ENCODE results near the gene MPLKIP.
"Not testable (repeated sequence)": the region's sequence is repeated elsewhere in the genome, so short reads cannot be mapped to it uniquely, and the experiment has no call there.

MPLKIP gene

GRCh38 chr7:40122100-40122939 is 12.1 kb downstream of the MPLKIP start:
- not testable (repeated sequence) for H3K9ac ChIP-seq (ENCODE audit: low read length); H3K79me2 ChIP-seq (ENCODE audit: control insufficient read depth, insufficient read depth, low read length); H2BK5ac ChIP-seq (ENCODE audit: low read length); DNase-seq; H4K5ac ChIP-seq (ENCODE audit: low read length); H3K36me3 ChIP-seq (ENCODE audit: control insufficient read depth, insufficient read depth, low read length); H3K27ac ChIP-seq (ENCODE audit: low read depth, low read length); H3K4ac ChIP-seq (ENCODE audit: low read depth, low read length); H3K79me1 ChIP-seq (ENCODE audit: low read length); H3K18ac ChIP-seq (ENCODE audit: low read length); H4K8ac ChIP-seq (ENCODE audit: low read depth, low read length); H3K4me2 ChIP-seq (ENCODE audit: low read length); H3K27me3 ChIP-seq (ENCODE audit: insufficient read depth, low read length, poor library complexity); H3K4me1 ChIP-seq (ENCODE audit: control insufficient read depth, low read depth, low read length); H2AK5ac ChIP-seq (ENCODE audit: low read length); H3K56ac ChIP-seq (ENCODE audit: low read length); H2BK120ac ChIP-seq (ENCODE audit: low read depth, low read length); H3K23ac ChIP-seq (ENCODE audit: low read length); H3K4me3 ChIP-seq (ENCODE audit: low read length); H2BK15ac ChIP-seq (replicated peaks; ENCODE audit: low read depth)
- WGBS (ENCODE audit: extremely low coverage, insufficient coverage, low lambda C conversion rate) = no CpG with 5 or more reads among the region's 14 CpGs

- Histone ChIP-seq H2AK5ac (ENCODE audit: low read length) (no peak overlapping the region), H3K4me2 (ENCODE audit: low read length) (no peak overlapping the region), H3K36me3 (ENCODE audit: control insufficient read depth, insufficient read depth, low read length) (no peaks in the 10 kb centered on the region), H3K18ac (ENCODE audit: low read length) (no peak overlapping the region), H3K9ac (ENCODE audit: low read length) (no peak overlapping the region), H3K4me1 (ENCODE audit: control insufficient read depth, low read depth, low read length) (no peaks in the 10 kb centered on the region), H2BK120ac (ENCODE audit: low read depth, low read length) (no peak overlapping the region), H3K79me2 (ENCODE audit: control insufficient read depth, insufficient read depth, low read length) (no peaks in the 10 kb centered on the region), H3K27me3 (ENCODE audit: insufficient read depth, low read length, poor library complexity) (no peaks in the 10 kb centered on the region), H2BK15ac (replicated peaks; ENCODE audit: low read depth) (no peak overlapping the region), H3K56ac (ENCODE audit: low read length) (no peak overlapping the region), H3K23ac (ENCODE audit: low read length) (no peak overlapping the region), H3K27ac (ENCODE audit: low read depth, low read length) (no peak overlapping the region), H3K4ac (ENCODE audit: low read depth, low read length) (no peak overlapping the region), H4K8ac (ENCODE audit: low read depth, low read length) (no peak overlapping the region), H4K5ac (ENCODE audit: low read length) (no peak overlapping the region), H3K79me1 (ENCODE audit: low read length) (no peaks in the 10 kb centered on the region), H3K4me3 (ENCODE audit: low read length) (no peak overlapping the region), H2BK5ac (ENCODE audit: low read length) (no peak overlapping the region)
- peak; percentile 86 for DNase-seq
- WGBS (ENCODE audit: extremely low coverage, insufficient coverage, low lambda C conversion rate) = no CpG with 5 or more reads among the region's 5 CpGs
Measured at GRCh38 chr7:40120020-40120419, 14.4 kb downstream of the MPLKIP start.

- H3K56ac ChIP-seq (ENCODE audit: low read length); H4K8ac ChIP-seq (ENCODE audit: low read depth, low read length); H3K4me1 ChIP-seq (ENCODE audit: control insufficient read depth, low read depth, low read length); H3K23ac ChIP-seq (ENCODE audit: low read length); H3K4me2 ChIP-seq (ENCODE audit: low read length); H2BK15ac ChIP-seq (replicated peaks; ENCODE audit: low read depth); H3K79me1 ChIP-seq (ENCODE audit: low read length); H3K27me3 ChIP-seq (ENCODE audit: insufficient read depth, low read length, poor library complexity); H3K27ac ChIP-seq (ENCODE audit: low read depth, low read length); H2BK120ac ChIP-seq (ENCODE audit: low read depth, low read length); H2AK5ac ChIP-seq (ENCODE audit: low read length); H3K79me2 ChIP-seq (ENCODE audit: control insufficient read depth, insufficient read depth, low read length); H3K18ac ChIP-seq (ENCODE audit: low read length); H3K4ac ChIP-seq (ENCODE audit: low read depth, low read length); H3K9ac ChIP-seq (ENCODE audit: low read length); DNase-seq; H3K4me3 ChIP-seq (ENCODE audit: low read length); H2BK5ac ChIP-seq (ENCODE audit: low read length); H3K36me3 ChIP-seq (ENCODE audit: control insufficient read depth, insufficient read depth, low read length); H4K5ac ChIP-seq (ENCODE audit: low read length): not testable (repeated sequence)
- no CpG with 5 or more reads among the region's 7 CpGs for WGBS (ENCODE audit: extremely low coverage, insufficient coverage, low lambda C conversion rate)
Measured at GRCh38 chr7:40118201-40118600, 16.2 kb downstream of the MPLKIP start.

- no CpG with 5 or more reads among the region's 9 CpGs for WGBS (ENCODE audit: extremely low coverage, insufficient coverage, low lambda C conversion rate)
- H3K4me3 ChIP-seq (ENCODE audit: low read length); H3K79me2 ChIP-seq (ENCODE audit: control insufficient read depth, insufficient read depth, low read length); H2BK5ac ChIP-seq (ENCODE audit: low read length); H2AK5ac ChIP-seq (ENCODE audit: low read length); H2BK15ac ChIP-seq (replicated peaks; ENCODE audit: low read depth); H3K56ac ChIP-seq (ENCODE audit: low read length); H3K23ac ChIP-seq (ENCODE audit: low read length); H3K36me3 ChIP-seq (ENCODE audit: control insufficient read depth, insufficient read depth, low read length); H3K4ac ChIP-seq (ENCODE audit: low read depth, low read length); H3K27me3 ChIP-seq (ENCODE audit: insufficient read depth, low read length, poor library complexity); H3K79me1 ChIP-seq (ENCODE audit: low read length); H3K4me1 ChIP-seq (ENCODE audit: control insufficient read depth, low read depth, low read length); H3K4me2 ChIP-seq (ENCODE audit: low read length); H3K27ac ChIP-seq (ENCODE audit: low read depth, low read length); H3K18ac ChIP-seq (ENCODE audit: low read length); H3K9ac ChIP-seq (ENCODE audit: low read length); H4K8ac ChIP-seq (ENCODE audit: low read depth, low read length); H4K5ac ChIP-seq (ENCODE audit: low read length); DNase-seq; H2BK120ac ChIP-seq (ENCODE audit: low read depth, low read length): not testable (repeated sequence)
Measured at GRCh38 chr7:40117199-40117598, 17.2 kb downstream of the MPLKIP start.

GRCh38 chr7:40115936-40116335 is 18.5 kb downstream of the MPLKIP start:
- Histone ChIP-seq H2AK5ac (ENCODE audit: low read length) (no peak overlapping the region), H2BK120ac (ENCODE audit: low read depth, low read length) (no peak overlapping the region), H3K79me2 (ENCODE audit: control insufficient read depth, insufficient read depth, low read length) (no peaks in the 10 kb centered on the region), H3K23ac (ENCODE audit: low read length) (no peak overlapping the region), H3K4me2 (ENCODE audit: low read length) (no peak overlapping the region), H3K4me1 (ENCODE audit: control insufficient read depth, low read depth, low read length) (no peaks in the 10 kb centered on the region), H4K5ac (ENCODE audit: low read length) (no peak overlapping the region), H2BK5ac (ENCODE audit: low read length) (no peak overlapping the region), H3K79me1 (ENCODE audit: low read length) (no peaks in the 10 kb centered on the region), H3K56ac (ENCODE audit: low read length) (no peak overlapping the region), H3K27ac (ENCODE audit: low read depth, low read length) (no peak overlapping the region), H3K9ac (ENCODE audit: low read length) (no peak overlapping the region), H3K18ac (ENCODE audit: low read length) (no peak overlapping the region), H4K8ac (ENCODE audit: low read depth, low read length) (no peak overlapping the region), H3K4me3 (ENCODE audit: low read length) (no peak overlapping the region), H3K27me3 (ENCODE audit: insufficient read depth, low read length, poor library complexity) (no peaks in the 10 kb centered on the region), H2BK15ac (replicated peaks; ENCODE audit: low read depth) (no peak overlapping the region), H3K36me3 (ENCODE audit: control insufficient read depth, insufficient read depth, low read length) (no peaks in the 10 kb centered on the region), H3K4ac (ENCODE audit: low read depth, low read length) (no peak overlapping the region)
- no CpG with 5 or more reads among the region's 2 CpGs for WGBS (ENCODE audit: extremely low coverage, insufficient coverage, low lambda C conversion rate)
- no peak for DNase-seq
